ENCODE data around the gene GALNT10.

The GALNT10 gene

GRCh38 chr5:154163327-154164248, 26.9 kb upstream of the GALNT10 start:
- Histone ChIP-seq H3K4me3 (ENCODE audit: low read length) (no peak overlapping the region), H3K27me3 (ENCODE audit: control insufficient read depth, insufficient read depth, low read length) (no peaks in the 10 kb centered on the region), H3K9ac (ENCODE audit: low read length) (no peak overlapping the region), H3K27ac (ENCODE audit: low read depth, low read length) (no peak overlapping the region), H3K4me1 (ENCODE audit: control insufficient read depth, insufficient read depth, low read length) (no peaks in the 10 kb centered on the region), H3K36me3 (ENCODE audit: control insufficient read depth, insufficient read depth, low read length) (no peaks in the 10 kb centered on the region)

GRCh38 chr5:154164249-154164581, 26.3 kb upstream of the GALNT10 start:
- Histone ChIP-seq H3K4me1 (ENCODE audit: control insufficient read depth, insufficient read depth, low read length) (no peaks in the 10 kb centered on the region), H3K27ac (ENCODE audit: low read depth, low read length) (no peak overlapping the region)

DNA sequence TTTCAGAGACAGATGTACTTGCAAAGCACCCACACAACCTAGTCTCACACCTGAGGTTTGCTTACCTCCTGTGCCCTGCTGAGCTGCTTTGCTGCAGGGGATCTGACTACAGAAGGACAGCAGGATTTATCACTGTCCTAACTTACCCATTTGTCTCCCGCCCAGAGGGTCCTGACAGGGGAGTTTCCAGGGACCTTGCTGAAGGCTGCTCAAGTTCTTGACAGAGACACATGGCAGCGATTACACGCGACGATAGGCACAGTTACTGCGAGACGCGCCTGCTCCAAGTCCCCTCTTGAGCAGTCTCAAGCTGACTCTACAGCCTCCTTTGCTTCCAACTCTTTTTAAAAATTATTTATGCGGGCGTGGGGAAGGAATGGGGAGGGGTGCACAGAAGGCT, 24.6 kb upstream of the GALNT10 start:
- Histone ChIP-seq H3K36me3 (ENCODE audit: control insufficient read depth, insufficient read depth, low read length) (no peaks in the 10 kb centered on the region), H3K27ac (ENCODE audit: low read depth, low read length) (no peak overlapping the region), H3K9ac (ENCODE audit: low read length) (no peak overlapping the region), H3K27me3 (ENCODE audit: control insufficient read depth, insufficient read depth, low read length) (no peaks in the 10 kb centered on the region), H3K4me1 (ENCODE audit: control insufficient read depth, insufficient read depth, low read length) (no peaks in the 10 kb centered on the region), H3K4me3 (ENCODE audit: low read length) (no peak overlapping the region)

More at GRCh38 chr5:154164249-154164581, 26.3 kb upstream of the GALNT10 start:
- H3K27me3 ChIP-seq (ENCODE audit: control insufficient read depth, insufficient read depth, low read length): no peaks in the 10 kb centered on the region
- no peaks in the 10 kb centered on the region for H3K36me3 ChIP-seq (ENCODE audit: control insufficient read depth, insufficient read depth, low read length)
- no peak overlapping the region for H3K9ac ChIP-seq (ENCODE audit: low read length)
- H3K4me3 ChIP-seq (ENCODE audit: low read length): no peak overlapping the region

DNA sequence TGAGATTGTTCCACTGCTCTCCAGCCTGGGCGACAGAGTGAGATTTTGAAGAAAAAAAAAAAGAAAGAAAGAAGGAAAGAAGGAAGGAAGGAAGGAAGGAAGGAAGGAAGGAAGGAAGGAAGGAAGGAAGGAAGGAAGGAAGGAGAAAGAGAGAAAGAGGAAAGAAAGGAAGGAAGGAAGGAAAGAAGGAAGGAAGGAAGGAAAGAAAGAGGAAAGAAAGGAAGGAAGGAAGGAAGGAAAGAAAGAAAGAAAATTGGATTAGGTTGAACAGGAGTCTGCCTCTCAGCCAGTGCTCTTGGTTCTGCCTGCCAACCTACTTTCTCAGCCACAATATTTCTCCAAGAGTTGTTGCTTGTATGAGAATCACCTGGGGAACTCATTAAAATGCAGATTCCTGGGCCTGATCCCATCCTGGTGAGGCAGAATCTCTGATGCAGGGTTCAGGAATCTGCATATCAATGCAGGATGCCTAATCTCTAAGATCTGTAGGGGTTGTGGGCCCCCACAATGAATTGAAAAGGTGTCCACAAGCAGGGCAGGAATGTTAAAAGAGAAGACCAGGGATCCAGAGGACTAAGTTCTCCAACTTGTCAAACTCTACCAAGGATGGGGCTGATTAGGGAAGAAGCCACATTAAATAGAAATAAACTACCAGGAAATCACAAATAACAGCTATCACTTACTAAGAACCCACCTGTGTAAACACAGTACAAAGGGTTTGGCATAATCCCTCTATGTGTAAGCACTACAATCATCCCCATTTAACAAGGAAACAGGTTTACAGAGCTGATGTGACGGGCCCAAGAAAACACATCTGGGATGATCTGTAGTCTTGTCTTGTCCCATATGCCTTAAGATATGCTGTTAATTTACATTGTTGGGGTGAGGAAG, 23.4 kb upstream of the GALNT10 start:
- no peak overlapping the region for H3K27ac ChIP-seq (ENCODE audit: low read depth, low read length)
- H3K4me3 ChIP-seq (ENCODE audit: low read length): no peak overlapping the region
- no peaks in the 10 kb centered on the region for H3K36me3 ChIP-seq (ENCODE audit: control insufficient read depth, insufficient read depth, low read length)

DNA sequence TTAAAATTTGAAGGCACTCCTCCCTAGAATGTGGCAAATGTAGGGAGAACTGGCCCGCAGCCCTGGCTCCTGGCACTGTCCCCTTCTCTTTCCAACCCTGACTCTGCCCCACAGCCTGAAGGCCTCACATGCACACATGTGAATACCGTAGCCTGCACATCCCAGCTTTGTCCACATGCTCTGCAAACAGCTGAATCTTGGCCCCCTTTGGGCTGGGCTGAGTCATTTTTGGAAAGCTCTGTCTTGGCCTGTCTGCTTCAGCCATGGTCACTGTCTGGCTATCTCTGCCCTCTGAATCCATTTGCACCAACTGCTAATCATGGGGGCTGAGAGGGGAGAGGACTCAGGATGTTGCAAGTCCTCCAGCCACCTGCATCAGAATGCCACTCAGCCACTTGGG, 22.1 kb upstream of the GALNT10 start:
- H3K4me1 ChIP-seq (ENCODE audit: control insufficient read depth, insufficient read depth, low read length): no peaks in the 10 kb centered on the region
- no peak overlapping the region for H3K27ac ChIP-seq (ENCODE audit: low read depth, low read length)
- no peaks in the 10 kb centered on the region for H3K36me3 ChIP-seq (ENCODE audit: control insufficient read depth, insufficient read depth, low read length)
- no peak overlapping the region for H3K9ac ChIP-seq (ENCODE audit: low read length)
- H3K4me3 ChIP-seq (ENCODE audit: low read length): no peak overlapping the region
- H3K27me3 ChIP-seq (ENCODE audit: control insufficient read depth, insufficient read depth, low read length): no peaks in the 10 kb centered on the region

More for the DNA sequence above, 23.4 kb upstream of the GALNT10 start:
- no peak overlapping the region for H3K9ac ChIP-seq (ENCODE audit: low read length)
- no peaks in the 10 kb centered on the region for H3K27me3 ChIP-seq (ENCODE audit: control insufficient read depth, insufficient read depth, low read length)
- no peaks in the 10 kb centered on the region for H3K4me1 ChIP-seq (ENCODE audit: control insufficient read depth, insufficient read depth, low read length)

DNA sequence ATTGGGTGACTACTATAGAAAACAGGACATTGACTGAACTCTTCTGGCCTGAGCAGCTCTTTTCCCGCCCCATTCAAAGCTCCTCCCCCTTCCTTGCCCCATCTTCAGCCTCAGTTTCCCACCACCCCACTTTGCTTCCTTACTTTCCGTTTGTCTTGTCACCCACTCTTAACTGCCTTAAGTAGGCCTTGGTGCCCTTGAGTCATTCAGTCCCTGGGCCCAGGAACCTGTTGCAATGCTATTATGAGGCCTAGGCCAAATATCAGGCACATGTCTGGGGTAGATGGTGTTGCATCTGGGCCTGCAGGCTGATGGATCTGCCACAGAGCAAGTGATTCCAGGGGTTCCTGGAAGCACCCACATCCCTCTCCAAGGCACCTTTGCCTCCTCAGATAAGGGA, 17.7 kb upstream of the GALNT10 start:
- H3K4me1 ChIP-seq (ENCODE audit: control insufficient read depth, insufficient read depth, low read length): no peaks in the 10 kb centered on the region
- no peak overlapping the region for H3K9ac ChIP-seq (ENCODE audit: low read length)
- H3K27me3 ChIP-seq (ENCODE audit: control insufficient read depth, insufficient read depth, low read length): no peaks in the 10 kb centered on the region
- no peak overlapping the region for H3K4me3 ChIP-seq (ENCODE audit: low read length)
- H3K27ac ChIP-seq (ENCODE audit: low read depth, low read length): no peak overlapping the region
- no peaks in the 10 kb centered on the region for H3K36me3 ChIP-seq (ENCODE audit: control insufficient read depth, insufficient read depth, low read length)

GRCh38 chr5:154174091-154174490, 16.4 kb upstream of the GALNT10 start:
- Histone ChIP-seq H3K36me3 (ENCODE audit: control insufficient read depth, insufficient read depth, low read length) (no peaks in the 10 kb centered on the region), H3K4me3 (ENCODE audit: low read length) (no peak overlapping the region), H3K9ac (ENCODE audit: low read length) (no peak overlapping the region), H3K4me1 (ENCODE audit: control insufficient read depth, insufficient read depth, low read length) (no peaks in the 10 kb centered on the region), H3K27me3 (ENCODE audit: control insufficient read depth, insufficient read depth, low read length) (no peaks in the 10 kb centered on the region), H3K27ac (ENCODE audit: low read depth, low read length) (no peak overlapping the region)

DNA sequence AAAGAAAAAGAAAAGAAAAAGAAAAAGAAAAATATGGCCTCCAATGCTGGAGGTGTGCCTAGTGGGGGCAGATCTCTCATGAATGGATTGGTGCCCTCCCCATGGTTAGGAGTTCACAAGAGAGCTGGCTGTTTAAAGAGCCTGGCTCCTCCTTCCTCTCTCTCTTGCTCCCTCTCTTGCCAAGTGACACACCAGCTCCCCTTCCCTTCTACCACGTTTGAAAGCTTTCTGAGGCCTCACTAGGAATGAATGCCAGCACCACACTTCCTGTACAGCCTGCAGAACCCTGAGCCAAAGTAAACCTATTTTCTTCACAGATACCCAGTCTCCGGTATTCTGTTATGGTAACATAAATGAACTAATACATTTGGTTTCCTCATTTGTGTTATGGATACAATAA, 14.4 kb upstream of the GALNT10 start:
- H3K4me3 ChIP-seq (ENCODE audit: low read length): no peak overlapping the region
- no peaks in the 10 kb centered on the region for H3K27me3 ChIP-seq (ENCODE audit: control insufficient read depth, insufficient read depth, low read length)
- H3K27ac ChIP-seq (ENCODE audit: low read depth, low read length): no peak overlapping the region
- no peaks in the 10 kb centered on the region for H3K36me3 ChIP-seq (ENCODE audit: control insufficient read depth, insufficient read depth, low read length)
- H3K4me1 ChIP-seq (ENCODE audit: control insufficient read depth, insufficient read depth, low read length): no peaks in the 10 kb centered on the region
- H3K9ac ChIP-seq (ENCODE audit: low read length): no peak overlapping the region

DNA sequence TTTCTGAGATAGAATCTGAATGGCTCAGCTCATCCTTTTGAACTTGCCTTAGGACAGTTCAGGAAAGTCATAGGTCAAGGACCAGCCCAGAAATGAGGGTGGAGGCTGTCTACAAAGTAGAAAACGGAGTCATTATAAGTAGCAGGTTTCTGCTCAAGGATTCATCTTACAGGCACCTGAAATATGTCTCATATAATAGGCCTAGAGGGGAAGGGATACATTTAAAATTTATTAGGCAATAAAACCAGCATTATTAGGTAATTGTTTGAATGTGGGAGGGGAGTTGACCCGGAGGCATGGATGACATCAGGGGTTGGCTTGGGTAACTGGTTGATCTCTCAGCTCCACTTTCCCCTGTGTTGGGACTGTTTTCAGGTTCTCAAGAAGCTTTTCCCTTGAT, 11.9 kb upstream of the GALNT10 start:
- no peaks in the 10 kb centered on the region for H3K4me1 ChIP-seq (ENCODE audit: control insufficient read depth, insufficient read depth, low read length)
- H3K9ac ChIP-seq (ENCODE audit: low read length): no peak overlapping the region
- no peaks in the 10 kb centered on the region for H3K36me3 ChIP-seq (ENCODE audit: control insufficient read depth, insufficient read depth, low read length)
- H3K27me3 ChIP-seq (ENCODE audit: control insufficient read depth, insufficient read depth, low read length): no peaks in the 10 kb centered on the region
- H3K4me3 ChIP-seq (ENCODE audit: low read length): no peak overlapping the region
- H3K27ac ChIP-seq (ENCODE audit: low read depth, low read length): no peak overlapping the region

DNA sequence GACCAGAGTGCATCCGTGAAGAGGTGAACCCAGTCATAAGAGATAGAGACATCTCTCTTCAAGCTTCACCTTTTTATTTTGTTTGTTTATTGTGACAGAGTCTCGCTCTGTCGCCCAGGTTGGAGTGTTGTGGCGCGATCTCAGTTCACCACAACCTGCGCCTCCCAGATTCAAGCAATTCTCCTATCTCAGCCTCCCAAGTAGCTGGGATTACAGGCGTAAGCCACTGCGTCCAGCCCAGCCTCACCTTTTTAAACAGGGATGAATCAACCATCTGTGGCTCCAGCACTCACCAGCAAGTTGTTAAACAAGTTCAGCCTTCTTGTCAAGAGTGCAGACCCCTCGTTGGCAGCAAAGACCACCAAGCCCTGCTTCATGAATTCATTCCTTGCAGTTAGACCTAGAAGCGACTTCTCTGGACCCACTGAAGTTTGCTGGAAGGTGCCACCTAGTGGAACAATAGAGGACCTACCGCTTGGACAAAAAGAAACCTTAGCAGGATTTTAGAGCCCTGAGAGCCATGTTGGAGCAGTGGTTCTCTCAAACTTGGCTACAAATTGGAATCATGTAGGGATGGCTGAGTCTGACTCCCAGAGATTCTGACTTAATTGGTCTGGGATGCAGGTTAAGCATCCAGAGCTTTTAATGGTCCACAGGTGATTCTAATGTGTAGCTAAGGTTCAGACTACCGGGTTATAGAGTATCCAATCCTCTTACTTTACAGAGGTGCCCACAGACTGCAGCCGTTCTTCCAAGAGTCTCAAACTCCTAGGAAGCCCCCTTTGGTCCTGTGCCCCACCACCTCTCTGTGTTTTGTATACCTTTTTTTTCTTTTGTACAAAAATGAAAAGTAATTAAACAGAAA, 10.5 kb upstream of the GALNT10 start:
- no peaks in the 10 kb centered on the region for H3K4me1 ChIP-seq (ENCODE audit: control insufficient read depth, insufficient read depth, low read length)

DNA sequence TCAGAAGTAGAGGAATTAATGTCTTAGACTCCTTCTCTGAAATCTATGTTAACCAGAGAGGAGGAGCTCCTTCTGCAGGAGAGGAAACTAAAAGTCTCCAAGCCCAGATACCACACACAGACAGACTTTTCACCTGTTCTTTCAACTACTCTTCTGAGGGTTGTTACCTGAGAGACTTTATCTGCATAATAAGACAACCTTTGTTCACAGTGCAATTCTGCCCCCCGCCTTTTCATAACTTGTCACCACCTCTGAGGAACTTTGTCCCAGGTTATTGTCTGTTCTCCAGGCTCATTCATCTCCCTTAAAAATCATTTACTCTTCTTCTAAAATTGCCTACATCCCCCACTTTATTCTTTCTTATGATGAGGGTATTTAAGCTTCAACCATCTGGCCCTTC, 9.4 kb upstream of the GALNT10 start:
- H3K4me3 ChIP-seq (ENCODE audit: low read length): no peak overlapping the region
- H3K27me3 ChIP-seq (ENCODE audit: control insufficient read depth, insufficient read depth, low read length): no peaks in the 10 kb centered on the region
- H3K9ac ChIP-seq (ENCODE audit: low read length): no peak overlapping the region
- H3K4me1 ChIP-seq (ENCODE audit: control insufficient read depth, insufficient read depth, low read length): no peaks in the 10 kb centered on the region
- H3K27ac ChIP-seq (ENCODE audit: low read depth, low read length): no peak overlapping the region
- H3K36me3 ChIP-seq (ENCODE audit: control insufficient read depth, insufficient read depth, low read length): no peaks in the 10 kb centered on the region

More for the DNA sequence above, 10.5 kb upstream of the GALNT10 start:
- Histone ChIP-seq H3K27ac (ENCODE audit: low read depth, low read length) (no peak overlapping the region), H3K27me3 (ENCODE audit: control insufficient read depth, insufficient read depth, low read length) (no peaks in the 10 kb centered on the region), H3K9ac (ENCODE audit: low read length) (no peak overlapping the region), H3K36me3 (ENCODE audit: control insufficient read depth, insufficient read depth, low read length) (no peaks in the 10 kb centered on the region), H3K4me3 (ENCODE audit: low read length) (no peak overlapping the region)
